Fibroblast of mammary gland (primary cell): ENCODE measurements around the gene HSDL2.
A peak's percentile ranks its signal among the peaks of the same experiment; 100 is the strongest.

Source experiments
- DNase-seq: peaks from one replicate; pipeline ENCODE4 v3.0.0-alpha.2; 2010; ENCODE audit warnings: low read depth
- H3K4me3 ChIP-seq: 2 replicates; pipeline ENCODE4 v1.5.1; 2011; ENCODE audit warnings: low read depth, mild to moderate bottlenecking, low read length, moderate library complexity; ENCODE audit not compliant: control insufficient read depth
- CTCF ChIP-seq: conservative IDR thresholded peaks from 2 replicates; pipeline ENCODE4 v1.5.1; 2011; ENCODE audit warnings: low read depth, low read length, inconsistent platforms; ENCODE audit not compliant: control insufficient read depth, insufficient read depth

Gene HSDL2

GRCh38 chr9:112445196-112445595, 65.3 kb downstream of the HSDL2 start:
- no peak for DNase-seq
- TF ChIP-seq CTCF, result no peak
- H3K4me3 ChIP-seq, result no peak overlapping the region

DNA sequence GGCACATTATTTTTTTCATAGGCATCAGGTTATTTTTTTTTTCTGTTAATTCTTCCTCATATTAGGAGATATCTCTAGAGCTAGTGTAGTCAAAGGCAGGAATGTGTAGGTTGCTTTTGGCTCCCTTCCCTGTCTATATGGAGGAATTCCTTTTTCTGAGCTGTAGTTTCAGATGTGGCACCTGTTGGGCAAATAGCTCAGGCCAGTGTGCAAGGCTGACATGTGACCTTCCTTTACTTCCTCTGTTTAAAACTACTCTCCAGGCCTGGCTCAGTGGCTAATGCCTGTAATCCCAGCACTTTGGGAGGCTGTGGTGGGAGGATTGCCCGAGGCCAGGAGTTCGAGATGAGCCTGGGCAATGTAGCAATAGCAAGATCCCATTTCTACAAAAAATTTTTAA, 66.2 kb downstream of the HSDL2 start:
- H3K4me3 ChIP-seq, result no peak overlapping the region
- TF ChIP-seq CTCF, result no peak
- DNase-seq, result no peak

DNA sequence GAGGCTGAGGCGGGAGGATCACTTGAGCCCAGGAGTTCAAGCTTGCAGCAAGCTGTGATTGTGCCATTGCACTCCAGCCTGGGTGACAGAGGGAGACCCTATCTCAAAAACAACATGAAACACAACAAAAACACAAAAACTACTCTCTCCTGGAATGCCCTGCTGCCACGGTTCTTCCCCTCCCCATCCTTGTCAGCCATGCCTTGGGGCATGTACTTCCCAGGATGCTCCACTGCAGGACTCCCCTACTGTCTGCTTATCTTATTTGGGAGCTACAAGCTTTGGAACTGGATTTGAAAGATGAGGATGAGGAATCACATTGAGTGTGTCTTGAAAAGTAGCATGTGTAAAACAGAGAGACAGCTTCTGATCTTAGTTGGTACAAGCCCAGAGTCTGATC, 66.6 kb downstream of the HSDL2 start:
- no peak for TF ChIP-seq CTCF

DNA sequence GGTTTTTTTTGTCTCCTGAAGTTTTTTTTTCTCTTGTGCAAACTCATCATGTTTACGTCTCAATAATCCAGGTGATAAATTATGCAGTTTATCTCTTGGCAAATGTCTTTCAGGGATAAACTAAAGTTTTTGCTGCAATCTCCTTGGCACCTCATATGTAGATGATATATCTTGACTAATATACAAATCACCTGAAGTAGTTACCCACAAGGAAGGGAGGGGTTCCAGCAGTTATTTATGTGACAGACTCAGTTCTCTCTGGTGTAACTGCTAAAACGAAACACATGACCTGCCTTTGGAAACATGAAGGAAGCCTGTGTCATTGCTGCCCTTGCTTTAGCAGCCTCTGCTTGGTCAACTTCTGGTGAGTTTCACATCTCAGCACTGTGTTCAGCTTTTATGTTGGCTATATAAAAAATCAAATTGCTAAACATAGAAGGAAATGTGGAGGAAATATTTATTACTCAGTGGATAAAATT, 67.4 kb downstream of the HSDL2 start:
- DNase-seq, result peak; percentile 69
- no peak for TF ChIP-seq CTCF

More for the DNA sequence above, 66.6 kb downstream of the HSDL2 start:
- H3K4me3 ChIP-seq, result no peak overlapping the region
- no peak for DNase-seq

DNA sequence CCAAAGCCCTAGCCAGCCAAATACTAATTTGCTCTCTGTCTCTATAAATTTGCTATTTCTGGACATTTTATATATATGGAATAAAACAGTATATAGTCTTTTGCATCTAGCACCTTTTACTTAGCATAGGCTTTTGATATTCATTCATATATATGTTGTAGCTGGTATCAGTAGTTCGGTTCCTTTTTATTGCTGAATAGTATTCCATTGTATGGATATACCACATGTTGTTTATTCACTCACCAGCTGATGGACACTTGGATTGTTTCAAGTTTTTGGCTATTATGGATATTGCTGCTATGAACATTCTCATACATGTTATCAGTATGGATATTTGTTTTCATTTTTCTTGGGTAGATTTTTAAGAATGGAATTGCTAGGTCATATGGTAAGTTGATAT, 82.9 kb downstream of the HSDL2 start:
- TF ChIP-seq CTCF, result no peak
- no peak for DNase-seq
- H3K4me3 ChIP-seq, result no peak overlapping the region

More for the DNA sequence above, 67.4 kb downstream of the HSDL2 start:
- H3K4me3 ChIP-seq, result no peak overlapping the region

DNA sequence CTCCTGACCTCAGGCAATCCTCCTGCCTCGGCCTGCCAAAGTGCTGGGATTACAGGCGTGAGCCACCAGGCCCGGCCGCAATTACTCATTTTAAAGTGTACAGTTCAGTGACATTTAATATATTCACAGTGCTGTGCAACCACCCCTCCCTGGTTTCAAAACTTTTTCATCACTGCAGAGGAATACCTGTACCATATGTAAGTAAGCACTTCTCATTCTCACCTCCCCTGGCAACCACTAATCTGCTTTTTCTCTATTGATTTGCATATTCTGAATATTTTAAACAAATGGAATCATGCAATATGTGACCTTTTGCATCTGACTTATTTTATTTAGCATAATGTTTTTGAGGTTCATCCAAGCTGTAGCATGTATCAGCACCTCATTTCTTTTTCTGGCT, 85.4 kb downstream of the HSDL2 start:
- TF ChIP-seq CTCF, result no peak
- DNase-seq, result no peak
- H3K4me3 ChIP-seq, result no peak overlapping the region

- no peak for DNase-seq
- H3K4me3 ChIP-seq, result no peak overlapping the region
- TF ChIP-seq CTCF, result no peak
Measured at GRCh38 chr9:112472996-112473395, 93.1 kb downstream of the HSDL2 start.
